HUES48 (cell line): Measurements from ENCODE around the gene PRKG1.

Experiments used
- H3K27ac ChIP-seq: one replicate; pipeline ENCODE4 v1.7.0; 2013; ENCODE audit warnings: low read depth, low read length, inconsistent platforms
- H3K27me3 ChIP-seq: 2 replicates; pipeline ENCODE4 v1.6.1; 2013; ENCODE audit warnings: mild to moderate bottlenecking, low read length; ENCODE audit not compliant: control insufficient read depth, insufficient read depth
- H3K36me3 ChIP-seq: 2 replicates; pipeline ENCODE4 v1.6.1; 2013; ENCODE audit warnings: low read length; ENCODE audit not compliant: control insufficient read depth, insufficient read depth
- H3K4me1 ChIP-seq: 2 replicates; pipeline ENCODE4 v1.6.1; 2013; ENCODE audit warnings: mild to moderate bottlenecking, low read length; ENCODE audit not compliant: control insufficient read depth, insufficient read depth
- H3K4me3 ChIP-seq: 2 replicates; pipeline ENCODE4 v1.5.1; 2013; ENCODE audit warnings: mild to moderate bottlenecking, low read depth, low read length
- H3K9ac ChIP-seq: 2 replicates; pipeline ENCODE4 v1.6.1; 2013; ENCODE audit warnings: mild to moderate bottlenecking, low read depth, low read length, moderate library complexity
- H3K9me3 ChIP-seq: 2 replicates; pipeline ENCODE4 v1.6.1; 2013; ENCODE audit warnings: low read length; ENCODE audit not compliant: control insufficient read depth, insufficient read depth

The PRKG1 gene

GRCh38 chr10:51585742-51586141 lies 511.5 kb downstream of the PRKG1 start:
- no peak overlapping the region for H3K27ac ChIP-seq
- no peaks in the 10 kb centered on the region for H3K36me3 ChIP-seq
- no peaks in the 10 kb centered on the region for H3K27me3 ChIP-seq
- H3K4me3 ChIP-seq = no peak overlapping the region
- no peaks in the 10 kb centered on the region for H3K9me3 ChIP-seq
- peaks cover 19% of the 10 kb centered on the region for H3K4me1 ChIP-seq
- H3K9ac ChIP-seq = no peak overlapping the region

GRCh38 chr10:51588984-51589383 lies 514.7 kb downstream of the PRKG1 start:
- H3K9me3 ChIP-seq = no peaks in the 10 kb centered on the region
- H3K4me3 ChIP-seq = no peak overlapping the region
- no peaks in the 10 kb centered on the region for H3K27me3 ChIP-seq
- H3K36me3 ChIP-seq = no peaks in the 10 kb centered on the region
- peaks cover 26% of the 10 kb centered on the region for H3K4me1 ChIP-seq
- no peak overlapping the region for H3K27ac ChIP-seq
- no peak overlapping the region for H3K9ac ChIP-seq

- no peaks in the 10 kb centered on the region for H3K9me3 ChIP-seq
- no peak overlapping the region for H3K27ac ChIP-seq
- no peaks in the 10 kb centered on the region for H3K36me3 ChIP-seq
- no peak overlapping the region for H3K4me3 ChIP-seq
- no peaks in the 10 kb centered on the region for H3K27me3 ChIP-seq
- H3K4me1 ChIP-seq = peaks cover 26% of the 10 kb centered on the region
- no peak overlapping the region for H3K9ac ChIP-seq
Observed at GRCh38 chr10:51590818-51591217, 516.5 kb downstream of the PRKG1 start.

- H3K4me1 ChIP-seq = no peaks in the 10 kb centered on the region
- H3K4me3 ChIP-seq = no peak overlapping the region
- H3K27me3 ChIP-seq = no peaks in the 10 kb centered on the region
- no peaks in the 10 kb centered on the region for H3K36me3 ChIP-seq
- no peak overlapping the region for H3K9ac ChIP-seq
- no peak overlapping the region for H3K27ac ChIP-seq
- no peaks in the 10 kb centered on the region for H3K9me3 ChIP-seq
Observed at GRCh38 chr10:51596695-51597094, 522.4 kb downstream of the PRKG1 start.

- Histone ChIP-seq H3K4me1 (no peaks in the 10 kb centered on the region), H3K9me3 (no peaks in the 10 kb centered on the region), H3K4me3 (no peak overlapping the region), H3K36me3 (no peaks in the 10 kb centered on the region), H3K27ac (no peak overlapping the region), H3K9ac (no peak overlapping the region), H3K27me3 (no peaks in the 10 kb centered on the region)
Observed at GRCh38 chr10:51599647-51600046, 525.4 kb downstream of the PRKG1 start.

GRCh38 chr10:51602326-51602725 lies 528.0 kb downstream of the PRKG1 start:
- no peak overlapping the region for H3K9ac ChIP-seq
- peaks cover 2% of the 10 kb centered on the region; the same call in 1 of the 2 replicates for H3K4me1 ChIP-seq
- no peaks in the 10 kb centered on the region for H3K27me3 ChIP-seq
- no peak overlapping the region for H3K4me3 ChIP-seq
- no peaks in the 10 kb centered on the region for H3K36me3 ChIP-seq
- H3K9me3 ChIP-seq = no peaks in the 10 kb centered on the region
- H3K27ac ChIP-seq = no peak overlapping the region

GRCh38 chr10:51604579-51604978 lies 530.3 kb downstream of the PRKG1 start:
- Histone ChIP-seq H3K4me1 (peaks cover 12% of the 10 kb centered on the region; the same call in 1 of the 2 replicates), H3K36me3 (no peaks in the 10 kb centered on the region), H3K4me3 (no peak overlapping the region), H3K27me3 (no peaks in the 10 kb centered on the region), H3K9me3 (no peaks in the 10 kb centered on the region), H3K9ac (no peak overlapping the region), H3K27ac (no peak overlapping the region)

- H3K27me3 ChIP-seq = no peaks in the 10 kb centered on the region
- H3K9ac ChIP-seq = no peak overlapping the region
- H3K27ac ChIP-seq = no peak overlapping the region
- no peaks in the 10 kb centered on the region for H3K36me3 ChIP-seq
- H3K9me3 ChIP-seq = no peaks in the 10 kb centered on the region
- peaks cover 12% of the 10 kb centered on the region; the same call in 1 of the 2 replicates for H3K4me1 ChIP-seq
- no peak overlapping the region for H3K4me3 ChIP-seq
Observed at GRCh38 chr10:51606825-51607462, 532.7 kb downstream of the PRKG1 start.

- no peaks in the 10 kb centered on the region for H3K27me3 ChIP-seq
Observed at GRCh38 chr10:51607463-51607835, 533.2 kb downstream of the PRKG1 start.

GRCh38 chr10:51608211-51608610 lies 533.9 kb downstream of the PRKG1 start:
- Histone ChIP-seq H3K4me3 (no peak overlapping the region), H3K27me3 (no peaks in the 10 kb centered on the region), H3K27ac (no peak overlapping the region), H3K4me1 (peaks cover 12% of the 10 kb centered on the region; the same call in 1 of the 2 replicates), H3K9me3 (no peaks in the 10 kb centered on the region), H3K36me3 (no peaks in the 10 kb centered on the region), H3K9ac (no peak overlapping the region)

More at GRCh38 chr10:51607463-51607835, 533.2 kb downstream of the PRKG1 start:
- H3K27ac ChIP-seq = no peak overlapping the region
- H3K4me3 ChIP-seq = no peak overlapping the region
- no peak overlapping the region for H3K9ac ChIP-seq
- H3K9me3 ChIP-seq = no peaks in the 10 kb centered on the region
- no peaks in the 10 kb centered on the region for H3K36me3 ChIP-seq
- H3K4me1 ChIP-seq = peaks cover 12% of the 10 kb centered on the region; the same call in 1 of the 2 replicates

- H3K4me1 ChIP-seq = peaks cover 10% of the 10 kb centered on the region
Observed at GRCh38 chr10:51615764-51616298, 541.5 kb downstream of the PRKG1 start.

More at GRCh38 chr10:51615764-51616298, 541.5 kb downstream of the PRKG1 start:
- no peak overlapping the region for H3K4me3 ChIP-seq
- H3K9me3 ChIP-seq = no peaks in the 10 kb centered on the region
- H3K9ac ChIP-seq = no peak overlapping the region
- H3K27ac ChIP-seq = no peak overlapping the region
- H3K36me3 ChIP-seq = no peaks in the 10 kb centered on the region
- no peaks in the 10 kb centered on the region for H3K27me3 ChIP-seq
